ENCODE results near the gene HOXD13. TPM values are rescaled to one million over a fixed set of nuclear protein-coding genes. Genes with fewer than 3 reads are reported as not detected.

The HOXD13 gene
- total RNA-seq, 2 experiments from 2014 or later, result not detected

GRCh38 chr2:176122052-176122682 is 29.6 kb downstream of the HOXD13 start:
- no peak for ATAC-seq (ENCODE audit: low read depth)
- peaks cover 2% of the 10 kb centered on the region for H3K9me3 Mint-ChIP-seq
- POLR2A ChIA-PET, result no interaction called here
- H3K27me3 Mint-ChIP-seq, result peaks cover 84% of the 10 kb centered on the region
- no peak for DNase-seq
- no peak overlapping the region for H3K27ac Mint-ChIP-seq
- no peak overlapping the region for H3K4me3 Mint-ChIP-seq
- peaks cover 7% of the 10 kb centered on the region for H3K4me1 Mint-ChIP-seq
- H3K36me3 Mint-ChIP-seq, result no peaks in the 10 kb centered on the region

- Mint-ChIP-seq H3K9me3 (peaks cover 2% of the 10 kb centered on the region), H3K36me3 (no peaks in the 10 kb centered on the region), H3K4me1 (peaks cover 7% of the 10 kb centered on the region), H3K27ac (peak within 1 kb of the TSS; percentile 65), H3K27me3 (peaks cover 85% of the 10 kb centered on the region), H3K4me3 (no peak within 1 kb of the TSS)
- DNase-seq (no peak), ATAC-seq (ENCODE audit: low read depth) (no peak)
- POLR2A ChIA-PET, result no interaction called here
Observed at GRCh38 chr2:176122683-176123410, 30.3 kb downstream of the HOXD13 start, which contains the start of gene HOXD9. HOXD9 (plus strand) TSS chr2:176122719; CDS start chr2:176122769, 50 bp downstream.

GRCh38 chr2:176123411-176124109 is 31.0 kb downstream of the HOXD13 start:
- no peaks in the 10 kb centered on the region for H3K36me3 Mint-ChIP-seq
- ATAC-seq (ENCODE audit: low read depth) (no peak), DNase-seq (no peak)
- H3K27ac Mint-ChIP-seq, result peak overlapping the region; percentile 65
- H3K9me3 Mint-ChIP-seq, result peaks cover 2% of the 10 kb centered on the region
- H3K27me3 Mint-ChIP-seq, result peaks cover 85% of the 10 kb centered on the region
- POLR2A ChIA-PET, result no interaction called here
- H3K4me3 Mint-ChIP-seq, result peak overlapping the region; percentile 39
- H3K4me1 Mint-ChIP-seq, result peaks cover 12% of the 10 kb centered on the region

GRCh38 chr2:176124110-176124946 is 31.8 kb downstream of the HOXD13 start:
- peaks cover 12% of the 10 kb centered on the region for H3K4me1 Mint-ChIP-seq
- ATAC-seq (ENCODE audit: low read depth), result no peak
- DNase-seq, result no peak
- H3K36me3 Mint-ChIP-seq, result no peaks in the 10 kb centered on the region
- H3K27me3 Mint-ChIP-seq, result peaks cover 87% of the 10 kb centered on the region
- POLR2A ChIA-PET, result no interaction called here
- H3K9me3 Mint-ChIP-seq, result no peaks in the 10 kb centered on the region
- H3K4me3 Mint-ChIP-seq, result peak overlapping the region; percentile 39
- peak overlapping the region; percentile 65 for H3K27ac Mint-ChIP-seq

GRCh38 chr2:176124947-176125771 is 32.6 kb downstream of the HOXD13 start:
- Mint-ChIP-seq H3K27ac (no peak overlapping the region), H3K27me3 (peaks cover 79% of the 10 kb centered on the region), H3K4me3 (no peak overlapping the region), H3K4me1 (peaks cover 12% of the 10 kb centered on the region), H3K36me3 (no peaks in the 10 kb centered on the region), H3K9me3 (no peaks in the 10 kb centered on the region)
- POLR2A ChIA-PET, result no interaction called here
- DNase-seq, result no peak
- no peak for ATAC-seq (ENCODE audit: low read depth)

- Mint-ChIP-seq H3K9me3 (no peaks in the 10 kb centered on the region), H3K27me3 (peaks cover 75% of the 10 kb centered on the region), H3K27ac (no peak overlapping the region), H3K4me3 (no peak overlapping the region), H3K36me3 (no peaks in the 10 kb centered on the region), H3K4me1 (peaks cover 12% of the 10 kb centered on the region)
- DNase-seq (no peak), ATAC-seq (ENCODE audit: low read depth) (no peak)
- POLR2A ChIA-PET, result no interaction called here
Observed at GRCh38 chr2:176125772-176126054, 33.2 kb downstream of the HOXD13 start.

GRCh38 chr2:176126929-176127773 is 34.6 kb downstream of the HOXD13 start:
- POLR2A ChIA-PET, result no interaction called here
- Mint-ChIP-seq H3K27me3 (peaks cover 80% of the 10 kb centered on the region), H3K9me3 (no peaks in the 10 kb centered on the region), H3K4me1 (peaks cover 17% of the 10 kb centered on the region), H3K36me3 (no peaks in the 10 kb centered on the region), H3K4me3 (no peak overlapping the region), H3K27ac (no peak overlapping the region)
- DNase-seq, result no peak
- ATAC-seq (ENCODE audit: low read depth), result no peak

GRCh38 chr2:176127774-176128072 is 35.2 kb downstream of the HOXD13 start:
- H3K9me3 Mint-ChIP-seq, result no peaks in the 10 kb centered on the region
- H3K27me3 Mint-ChIP-seq, result peaks cover 83% of the 10 kb centered on the region
- peaks cover 21% of the 10 kb centered on the region for H3K4me1 Mint-ChIP-seq
- DNase-seq, result no peak
- no peak overlapping the region for H3K4me3 Mint-ChIP-seq
- no peak overlapping the region for H3K27ac Mint-ChIP-seq
- H3K36me3 Mint-ChIP-seq, result no peaks in the 10 kb centered on the region
- ATAC-seq (ENCODE audit: low read depth), result no peak
- POLR2A ChIA-PET, result no interaction called here

GRCh38 chr2:176128172-176128981 is 35.9 kb downstream of the HOXD13 start:
- DNase-seq (no peak), ATAC-seq (ENCODE audit: low read depth) (no peak)
- peaks cover 21% of the 10 kb centered on the region for H3K4me1 Mint-ChIP-seq
- H3K27ac Mint-ChIP-seq, result peak overlapping the region; percentile 40
- H3K27me3 Mint-ChIP-seq, result peaks cover 87% of the 10 kb centered on the region
- peak overlapping the region; percentile 5 for H3K4me3 Mint-ChIP-seq
- no peaks in the 10 kb centered on the region for H3K36me3 Mint-ChIP-seq
- POLR2A ChIA-PET, result no interaction called here
- H3K9me3 Mint-ChIP-seq, result no peaks in the 10 kb centered on the region

GRCh38 chr2:176128982-176129796 is 36.7 kb downstream of the HOXD13 start, which contains the start of gene HOXD8:
HOXD8 (plus strand) TSS chr2:176129705; CDS start chr2:176130367, 662 bp downstream.
- Mint-ChIP-seq H3K4me3 (peak within 1 kb of the TSS; percentile 26), H3K4me1 (peaks cover 18% of the 10 kb centered on the region), H3K27me3 (peaks cover 87% of the 10 kb centered on the region), H3K9me3 (no peaks in the 10 kb centered on the region), H3K36me3 (no peaks in the 10 kb centered on the region), H3K27ac (peak within 1 kb of the TSS; percentile 68)
- peak; percentile 49 for DNase-seq
- no peak for ATAC-seq (ENCODE audit: low read depth)
- POLR2A ChIA-PET, result no interaction called here

GRCh38 chr2:176129813-176130146 is 37.3 kb downstream of the HOXD13 start:
- no peak for ATAC-seq (ENCODE audit: low read depth)
- Mint-ChIP-seq H3K4me3 (peak overlapping the region; percentile 25), H3K27ac (no peak overlapping the region), H3K27me3 (peaks cover 87% of the 10 kb centered on the region), H3K36me3 (no peaks in the 10 kb centered on the region), H3K4me1 (peaks cover 16% of the 10 kb centered on the region), H3K9me3 (no peaks in the 10 kb centered on the region)
- POLR2A ChIA-PET, result no interaction called here
- DNase-seq, result no peak

Measured in activated naive CD8-positive, alpha-beta T cell treated with anti-CD3 and anti-CD28 coated beads, Interleukin-2, amount 10 ng/mL, durations not matched to agents 7 days and 5 days (primary cell).